Sigmoid colon (tissue), 4 donors: ENCODE results near the gene IVD.

Experiments
- CTCF ChIP-seq, 4 experiments: fragments of 450-650 bp in 3 of 4; fragments of 200-600 bp in 1 of 4; IDR thresholded peaks; one replicate each; pipeline ENCODE4 v1.5.1; 2016 to 2019; ENCODE audit warnings: antibody characterized with exemption in 4 of 4, mild to moderate bottlenecking in 3 of 4, moderate library complexity in 2 of 4
- POLR2A ChIP-seq, 2 donors: fragments of 450-650 bp; IDR thresholded peaks; one replicate each; pipeline ENCODE4 v1.6.1; 2016; ENCODE audit warnings: antibody characterized with exemption in 2 of 2, mild to moderate bottlenecking in 2 of 2, moderate library complexity in 2 of 2
- POLR2AphosphoS5 ChIP-seq, 4 donors: sonication (generic); formaldehyde crosslinking; IDR thresholded peaks; one replicate each; pipeline ENCODE4 v1.6.1; 2017; ENCODE audit warnings: antibody characterized with exemption in 4 of 4

- TF ChIP-seq POLR2A (IDR thresholded peaks at IDR 0.05) (no peak), CTCF (IDR thresholded peaks at IDR 0.05) (no peak), POLR2AphosphoS5 (IDR thresholded peaks at IDR 0.05) (no peak)
Observed at GRCh38 chr15:40379374-40379773, 26.2 kb upstream of the IVD start.
